MG63 (cell line): ENCODE data around the gene CLPSL1. TPM values are rescaled to one million over a fixed set of nuclear protein-coding genes. Genes with fewer than 3 reads are reported as not detected.

Source experiments
- DNase-seq: peaks from one replicate; pipeline ENCODE4 v3.0.0-alpha.2; 2020
- H3K27me3 ChIP-seq: fragments of 250-450 bp; sonication (Bioruptor Pico); 2 replicates; pipeline ENCODE4 v1.5.1; 2020; ENCODE audit warnings: mild to moderate bottlenecking, moderate library complexity
- H3K36me3 ChIP-seq: fragments of 250-450 bp; sonication (Bioruptor Pico); 2 replicates; pipeline ENCODE4 v1.5.1; 2020; ENCODE audit warnings: mild to moderate bottlenecking, moderate library complexity
- H3K4me3 ChIP-seq: fragments of 250-450 bp; sonication (Bioruptor Pico); 2 replicates; pipeline ENCODE4 v1.5.1; 2020; ENCODE audit warnings: mild to moderate bottlenecking, moderate library complexity
- H3K9me3 ChIP-seq: fragments of 250-450 bp; sonication (Bioruptor Pico); 2 replicates; pipeline ENCODE4 v1.5.1; 2020; ENCODE audit warnings: mild to moderate bottlenecking, moderate library complexity
- total RNA-seq: library from RNA; depleted of rRNA; stranded (reverse); fragments of >200 nt; shearing (Covaris generic); gene quantifications from 2 replicates; pipeline ENCODE4 v1.2.3, GENCODE V29; 2014; ENCODE audit warnings: low replicate concordance

The CLPSL1 gene
- total RNA-seq, 1 experiment from 2014 or later, result not detected

DNA sequence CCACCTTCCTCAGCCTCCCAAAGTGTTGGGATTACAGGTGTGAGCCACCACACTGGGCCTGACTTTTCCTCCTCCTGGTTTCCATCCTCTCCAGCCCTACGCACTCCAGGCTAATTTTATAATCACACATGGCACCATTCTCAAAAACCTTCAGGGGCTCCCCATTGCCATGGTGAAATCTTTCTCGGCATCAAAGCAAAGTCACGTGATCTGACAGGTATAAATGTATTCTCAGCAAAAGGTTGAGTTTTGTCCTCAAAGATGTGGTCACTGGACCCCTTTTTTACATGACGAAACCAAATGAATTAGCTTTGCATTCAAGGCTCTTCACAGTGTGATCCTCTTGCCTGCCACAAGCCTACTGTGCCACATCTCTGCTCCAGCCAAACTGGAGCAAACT, 28.5 kb upstream of the CLPSL1 start:
- Histone ChIP-seq H3K4me3 (no peak overlapping the region), H3K36me3 (no peaks in the 10 kb centered on the region), H3K9me3 (peaks cover 5% of the 10 kb centered on the region), H3K27me3 (no peaks in the 10 kb centered on the region)
- no peak for DNase-seq

DNA sequence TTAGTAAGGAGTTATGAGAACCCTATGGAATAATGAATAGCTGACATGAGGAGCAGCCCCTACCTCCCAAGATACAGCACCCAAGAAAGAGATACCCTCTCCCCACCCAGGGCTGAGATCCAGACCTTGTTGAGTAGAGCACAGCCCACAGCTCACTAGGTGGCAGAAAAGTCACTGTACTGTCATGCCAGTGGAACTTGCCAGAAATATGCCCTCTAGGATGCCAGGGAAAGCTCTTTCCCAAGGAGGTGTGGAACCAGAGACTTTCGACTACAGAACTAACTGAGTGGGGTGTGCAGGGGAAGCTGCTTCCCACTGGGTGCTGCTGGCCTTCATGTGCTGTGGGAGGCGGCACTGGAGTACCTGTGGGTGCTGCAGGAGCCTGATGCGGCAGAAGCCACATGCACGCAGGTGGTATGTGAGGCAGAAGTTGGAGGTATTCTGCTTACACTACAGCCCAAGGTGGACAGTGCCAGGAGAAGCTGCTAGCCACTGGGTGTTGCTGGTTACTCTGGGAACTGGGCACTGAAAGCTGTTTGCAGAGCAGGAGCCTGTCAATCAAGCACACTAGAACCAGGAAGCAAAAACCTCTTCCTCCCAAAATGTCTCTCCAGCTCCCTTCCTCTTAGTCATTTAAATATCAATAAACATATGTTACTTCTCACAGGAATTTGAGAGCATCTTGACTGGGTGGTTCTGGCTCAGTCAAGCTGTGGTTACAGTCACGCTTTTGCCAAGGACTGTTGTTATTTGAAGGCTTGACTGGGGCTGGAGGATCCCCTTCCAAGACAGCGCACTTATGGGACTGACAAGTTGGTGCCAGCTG, 26.2 kb upstream of the CLPSL1 start:
- Histone ChIP-seq H3K27me3 (no peaks in the 10 kb centered on the region), H3K9me3 (no peaks in the 10 kb centered on the region), H3K4me3 (no peak overlapping the region), H3K36me3 (no peaks in the 10 kb centered on the region)
- DNase-seq, result peak; percentile 86

DNA sequence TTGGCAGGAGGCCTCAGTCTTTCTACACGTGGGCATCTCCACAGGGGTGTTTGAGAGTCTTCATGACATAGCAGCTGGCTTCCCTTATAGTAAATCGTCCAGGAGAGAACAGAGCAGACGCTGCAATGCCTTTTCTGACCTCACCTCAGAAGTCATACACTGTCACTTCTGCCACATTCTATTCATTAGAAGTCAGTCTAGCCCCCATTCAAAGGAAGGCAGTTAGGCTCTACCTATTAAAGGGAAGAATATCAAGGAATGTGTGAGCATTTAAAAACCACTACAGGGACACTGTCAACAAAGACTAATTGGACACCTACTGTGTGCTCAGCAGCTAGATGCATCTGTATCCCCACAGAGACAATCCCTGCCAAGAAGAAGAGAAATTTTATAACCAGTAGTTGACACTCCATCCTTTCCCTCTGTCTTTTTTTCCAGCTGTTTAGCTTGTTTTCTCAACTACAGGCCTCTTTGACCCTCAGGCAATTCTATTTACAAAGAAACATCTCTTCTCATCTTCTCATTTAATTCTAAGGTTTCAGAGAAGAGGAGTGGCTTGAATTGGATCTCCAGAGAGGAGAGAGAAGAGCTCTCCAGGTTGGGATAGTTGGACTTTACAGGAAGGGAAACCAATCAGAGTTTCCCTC, 25.4 kb upstream of the CLPSL1 start:
- Histone ChIP-seq H3K36me3 (no peaks in the 10 kb centered on the region), H3K9me3 (no peaks in the 10 kb centered on the region), H3K4me3 (no peak overlapping the region), H3K27me3 (no peaks in the 10 kb centered on the region; the same call in 1 of the 2 replicates)
- no peak for DNase-seq

DNA sequence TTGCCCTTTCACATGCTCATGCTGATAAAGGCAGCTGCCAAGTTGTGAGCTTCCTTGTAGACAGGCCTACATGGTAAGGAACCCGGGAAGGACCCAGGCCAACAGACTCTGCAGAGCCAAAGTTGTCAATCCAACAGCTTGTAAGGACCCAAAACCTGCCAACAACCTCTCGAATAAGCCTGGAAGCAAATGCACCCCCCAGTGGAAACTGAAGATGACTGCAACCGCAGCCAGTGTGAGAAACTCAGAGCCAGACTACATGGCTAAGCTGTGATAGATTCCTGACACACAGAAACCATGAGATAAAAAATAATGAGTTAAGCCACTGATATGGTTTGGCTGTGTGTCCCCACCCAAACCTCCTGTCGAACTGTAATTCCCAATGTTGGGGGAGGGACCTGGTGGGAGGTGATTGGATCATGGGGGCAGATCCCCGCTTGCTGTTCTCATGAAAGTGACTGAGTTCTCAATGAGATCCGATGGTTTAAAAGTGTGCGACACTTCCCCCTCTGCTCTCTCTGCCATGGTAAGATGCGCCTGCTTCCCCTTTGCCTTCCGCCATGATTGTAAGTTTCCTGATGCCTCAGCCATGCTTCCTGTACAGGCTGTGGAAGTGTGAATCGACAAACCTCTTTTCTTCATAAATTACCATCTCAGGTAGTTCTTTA, 23.2 kb upstream of the CLPSL1 start:
- DNase-seq, result peak; percentile 17

DNA sequence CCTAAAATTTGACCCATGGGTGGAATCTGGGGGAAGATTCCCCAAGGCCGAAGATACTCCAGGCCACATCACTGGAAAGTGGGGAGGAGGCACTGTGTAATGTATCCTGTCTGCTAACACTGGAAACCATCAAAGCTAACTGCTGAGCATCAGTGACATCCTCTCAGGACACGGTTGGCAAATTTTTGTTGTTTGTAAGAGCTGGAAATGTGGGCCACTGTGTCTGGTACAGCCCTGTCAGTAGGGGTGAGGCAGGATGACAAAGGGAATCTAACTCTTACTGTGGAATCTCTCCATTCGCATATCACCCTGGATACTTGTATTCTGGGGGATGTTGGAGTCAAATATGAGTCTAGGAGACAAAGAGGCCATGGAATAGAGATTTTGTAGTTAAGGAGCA, 21.4 kb upstream of the CLPSL1 start:
- no peak for DNase-seq
- Histone ChIP-seq H3K9me3 (no peaks in the 10 kb centered on the region), H3K36me3 (no peaks in the 10 kb centered on the region), H3K4me3 (no peak overlapping the region), H3K27me3 (peaks cover 25% of the 10 kb centered on the region)

More for the DNA sequence above, 23.2 kb upstream of the CLPSL1 start:
- H3K9me3 ChIP-seq, result no peaks in the 10 kb centered on the region
- H3K27me3 ChIP-seq, result peaks cover 11% of the 10 kb centered on the region
- H3K36me3 ChIP-seq, result no peaks in the 10 kb centered on the region
- H3K4me3 ChIP-seq, result no peak overlapping the region

DNA sequence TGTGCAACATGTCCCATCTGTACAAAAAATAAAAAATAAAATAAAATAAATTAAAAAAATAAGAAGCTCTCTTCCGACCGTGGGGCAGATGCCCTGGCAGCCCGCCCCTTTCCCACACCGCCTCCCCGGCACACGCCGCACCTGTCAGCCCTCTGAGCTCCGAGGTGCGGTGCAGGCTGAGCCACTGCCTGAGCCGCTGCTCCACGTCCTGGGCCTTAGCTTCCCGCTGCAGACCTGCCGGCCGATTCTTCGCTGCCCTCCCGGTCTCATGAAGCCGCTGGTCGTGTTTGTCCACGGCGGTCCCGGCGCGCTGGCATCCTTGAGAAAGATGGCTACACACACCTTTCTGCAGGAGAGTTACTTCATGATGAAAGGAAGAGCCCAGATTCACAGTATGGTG, 15.1 kb upstream of the CLPSL1 start:
- no peak overlapping the region for H3K4me3 ChIP-seq
- no peaks in the 10 kb centered on the region for H3K36me3 ChIP-seq
- no peaks in the 10 kb centered on the region for H3K9me3 ChIP-seq
- peaks cover 42% of the 10 kb centered on the region for H3K27me3 ChIP-seq
- no peak for DNase-seq

DNA sequence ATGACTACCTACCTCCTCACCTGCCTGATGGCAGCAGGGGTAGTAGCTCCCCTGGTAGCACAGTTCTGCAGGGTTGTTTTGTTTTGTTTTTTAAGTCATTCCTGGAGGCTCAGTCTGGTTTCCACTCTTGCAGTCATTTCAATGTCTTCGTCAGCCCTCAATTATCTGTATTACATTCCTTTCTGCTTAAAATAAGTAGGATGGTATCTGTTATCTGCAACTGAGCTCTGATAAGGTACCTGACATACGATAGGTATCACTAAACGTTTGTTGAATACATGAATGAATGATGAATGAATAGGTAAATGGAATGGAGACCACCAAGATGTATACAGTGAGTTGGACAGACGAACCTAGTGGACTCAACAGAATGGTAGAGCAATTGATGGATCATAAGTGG, 11.6 kb upstream of the CLPSL1 start:
- no peak overlapping the region for H3K4me3 ChIP-seq

DNA sequence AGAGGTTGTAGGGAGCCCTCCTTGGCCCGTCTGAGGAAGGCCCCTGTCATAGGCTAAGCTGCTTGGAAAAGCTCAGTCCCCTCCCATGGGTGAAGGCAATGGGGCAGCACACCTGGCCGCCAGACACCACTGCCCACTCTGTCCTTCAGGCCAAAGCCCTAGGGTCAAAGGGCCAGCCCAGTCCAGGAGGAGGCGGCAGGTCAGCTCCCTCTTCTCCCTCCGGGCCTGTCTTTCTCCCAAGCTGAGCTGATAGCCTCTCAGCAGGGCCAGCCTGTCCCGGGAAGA, 9.5 kb upstream of the CLPSL1 start:
- H3K4me3 ChIP-seq, result no peak overlapping the region
- no peak for DNase-seq
- H3K27me3 ChIP-seq, result peaks cover 7% of the 10 kb centered on the region; the same call in 1 of the 2 replicates
- no peaks in the 10 kb centered on the region for H3K36me3 ChIP-seq
- H3K9me3 ChIP-seq, result no peaks in the 10 kb centered on the region

More for the DNA sequence above, 11.6 kb upstream of the CLPSL1 start:
- DNase-seq, result no peak
- Histone ChIP-seq H3K9me3 (no peaks in the 10 kb centered on the region), H3K36me3 (no peaks in the 10 kb centered on the region), H3K27me3 (peaks cover 19% of the 10 kb centered on the region)

DNA sequence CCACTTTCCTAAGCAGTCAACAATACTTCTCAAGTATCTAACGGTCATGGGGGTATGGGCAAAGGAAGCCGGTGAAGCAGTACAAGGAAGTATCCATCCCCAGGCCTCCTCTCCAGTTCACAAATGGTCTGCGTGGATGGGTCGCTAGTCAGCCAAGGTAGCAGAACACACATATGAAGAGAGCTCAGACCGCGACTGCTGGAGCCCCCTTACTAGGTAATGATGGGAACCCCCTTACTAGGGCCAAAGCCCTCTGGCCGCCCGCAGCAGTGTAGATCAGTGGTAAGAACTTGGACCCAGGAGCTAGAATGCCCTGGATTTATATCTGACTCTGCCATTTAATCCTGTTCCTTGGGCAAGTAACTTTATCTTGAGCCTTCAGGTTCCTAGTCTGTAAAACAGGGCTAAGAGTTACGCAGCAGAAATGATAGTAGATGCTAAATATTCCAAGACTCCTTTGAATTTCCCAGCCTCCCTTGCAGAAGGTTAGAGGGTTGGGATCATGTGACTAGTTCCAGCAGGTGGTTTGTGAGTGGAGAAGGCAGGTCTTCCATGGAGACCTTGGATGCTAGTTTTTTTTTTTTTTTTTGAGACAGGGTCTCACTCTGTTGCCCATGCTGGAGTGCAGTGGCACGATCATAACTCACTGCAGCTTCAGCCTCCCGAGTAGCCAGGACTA, 6.6 kb upstream of the CLPSL1 start:
- H3K27me3 ChIP-seq, result no peaks in the 10 kb centered on the region
- H3K36me3 ChIP-seq, result no peaks in the 10 kb centered on the region
- H3K9me3 ChIP-seq, result no peaks in the 10 kb centered on the region
- H3K4me3 ChIP-seq, result no peak overlapping the region
- no peak for DNase-seq

DNA sequence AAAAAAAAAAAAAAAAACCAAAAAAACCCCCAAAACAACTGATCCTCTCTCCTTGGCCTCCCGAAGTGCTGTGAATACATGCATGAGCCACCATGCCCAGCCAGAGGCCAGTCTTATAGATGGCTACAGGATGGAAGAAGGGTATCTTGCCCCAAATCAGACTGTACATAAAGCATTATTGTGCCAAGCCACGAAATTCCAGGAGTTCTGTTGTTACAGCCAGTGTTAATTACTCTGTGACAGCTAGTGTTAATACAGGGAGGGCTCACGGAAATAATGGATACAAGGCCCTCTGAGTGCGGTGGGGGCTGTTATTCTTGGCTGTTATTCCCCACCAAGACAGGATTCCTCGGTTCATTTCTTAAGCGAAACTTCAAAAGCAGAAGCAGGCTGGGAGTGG, 5.8 kb upstream of the CLPSL1 start:
- no peak for DNase-seq
- Histone ChIP-seq H3K36me3 (no peaks in the 10 kb centered on the region), H3K27me3 (no peaks in the 10 kb centered on the region), H3K9me3 (no peaks in the 10 kb centered on the region), H3K4me3 (no peak overlapping the region)

DNA sequence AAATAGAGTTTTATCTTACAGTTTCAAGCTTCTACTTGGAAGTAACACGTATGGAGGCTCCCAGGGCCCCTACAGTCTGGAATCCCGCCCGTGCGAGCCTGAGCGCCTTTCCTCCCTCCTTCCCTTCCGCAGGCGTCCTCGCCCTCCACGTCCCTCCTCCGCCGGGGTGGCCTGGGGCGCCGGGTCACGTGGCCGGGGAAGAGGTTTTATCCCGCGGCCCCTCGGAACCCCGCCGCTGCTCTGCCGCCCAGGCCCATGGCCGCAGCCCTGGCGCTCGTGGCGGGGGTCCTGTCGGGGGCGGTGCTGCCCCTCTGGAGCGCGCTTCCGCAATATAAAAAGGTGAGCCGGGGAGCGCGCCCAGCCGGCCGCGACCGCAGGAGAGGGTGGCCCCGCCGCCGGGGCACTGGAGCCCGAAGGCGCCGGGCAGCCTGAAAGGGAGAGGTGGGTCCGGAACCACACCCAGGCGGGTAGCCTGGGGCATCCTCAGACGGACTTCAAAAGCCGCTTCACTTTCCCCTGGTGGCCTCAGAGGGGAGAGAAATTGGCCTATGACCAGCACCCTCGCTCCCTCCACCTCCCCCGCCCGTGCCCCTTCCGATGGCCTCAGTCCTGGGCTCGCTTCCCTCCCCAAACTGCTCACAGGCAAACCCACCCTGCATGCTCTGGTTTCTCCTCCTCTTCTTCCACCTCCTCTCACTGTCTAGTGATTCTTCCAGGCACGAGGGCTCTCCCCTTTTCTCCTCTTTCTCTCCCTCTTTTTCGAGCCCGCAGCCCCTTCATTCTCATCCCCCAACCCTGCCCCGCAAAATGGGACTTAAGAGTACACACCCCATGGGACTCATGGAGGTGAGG, 4.2 kb upstream of the CLPSL1 start, which contains the start of gene CLPSL2:
Gene CLPSL2, plus strand, starts transcription at position 235 of the 852 bp plus-strand sequence. Its CDS starts 21 bp downstream, at position 256.
- H3K4me3 ChIP-seq, result peak within 1 kb of the TSS; percentile 45
- no peaks in the 10 kb centered on the region for H3K9me3 ChIP-seq
- no peaks in the 10 kb centered on the region for H3K27me3 ChIP-seq
- DNase-seq, result peak; percentile 22
- no peaks in the 10 kb centered on the region for H3K36me3 ChIP-seq

DNA sequence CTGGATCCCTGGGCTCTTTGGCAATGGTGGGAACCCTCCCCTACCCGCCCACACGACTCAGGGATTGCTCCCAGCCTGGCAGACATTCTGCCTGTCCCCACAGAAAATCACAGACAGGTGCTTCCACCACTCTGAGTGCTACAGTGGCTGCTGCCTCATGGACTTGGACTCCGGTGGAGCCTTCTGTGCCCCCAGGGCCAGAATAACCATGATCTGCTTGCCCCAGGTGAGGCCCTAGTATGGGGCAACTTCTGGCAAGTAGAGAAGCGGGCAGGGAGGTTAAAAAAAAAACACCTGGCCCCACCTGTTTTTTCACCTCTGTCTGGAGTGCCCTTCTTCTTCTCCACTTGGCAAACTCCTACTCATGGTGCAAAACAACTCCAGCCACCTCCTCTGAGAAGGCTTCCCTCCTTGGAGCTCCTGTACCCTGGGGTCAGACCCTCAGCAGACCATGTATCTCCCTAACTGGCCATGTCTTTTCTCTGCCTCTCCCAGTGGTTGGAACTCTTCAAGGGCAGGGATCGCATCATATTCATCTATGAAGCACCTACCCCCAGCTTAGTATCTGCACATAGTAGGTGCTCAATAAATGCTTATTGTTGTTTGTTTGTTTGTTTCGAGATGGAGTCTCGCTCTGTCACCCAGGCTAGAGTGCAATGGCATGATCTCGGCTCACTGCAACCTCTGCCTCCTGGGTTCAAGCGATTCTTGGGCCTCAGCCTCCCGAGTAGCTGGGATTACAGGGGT, 3.3 kb upstream of the CLPSL1 start:
- DNase-seq, result no peak
- H3K36me3 ChIP-seq, result no peaks in the 10 kb centered on the region
- H3K9me3 ChIP-seq, result no peaks in the 10 kb centered on the region
- no peak overlapping the region for H3K4me3 ChIP-seq
- H3K27me3 ChIP-seq, result no peaks in the 10 kb centered on the region

DNA sequence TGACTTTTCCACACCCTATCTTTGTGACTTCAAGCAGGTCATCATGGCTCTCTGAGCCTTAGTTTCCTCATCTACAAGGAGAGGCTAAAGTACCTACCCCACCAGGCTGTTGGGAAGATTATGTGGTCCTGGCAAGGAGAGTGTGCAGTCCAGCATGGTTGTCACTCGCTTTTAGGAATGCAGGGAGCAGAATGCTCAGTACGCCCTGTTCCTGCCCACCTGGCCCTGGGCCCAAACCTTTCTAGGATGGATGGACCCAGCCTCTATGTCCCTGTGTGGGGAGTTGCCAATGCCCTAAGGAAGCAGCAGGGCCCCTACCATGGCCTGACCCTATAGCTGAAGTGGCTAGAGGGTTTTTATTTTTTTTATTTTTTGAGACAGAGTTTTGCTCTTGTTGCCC, 2.4 kb upstream of the CLPSL1 start:
- Histone ChIP-seq H3K27me3 (no peaks in the 10 kb centered on the region), H3K4me3 (no peak overlapping the region), H3K9me3 (no peaks in the 10 kb centered on the region), H3K36me3 (no peaks in the 10 kb centered on the region)
- DNase-seq, result no peak

DNA sequence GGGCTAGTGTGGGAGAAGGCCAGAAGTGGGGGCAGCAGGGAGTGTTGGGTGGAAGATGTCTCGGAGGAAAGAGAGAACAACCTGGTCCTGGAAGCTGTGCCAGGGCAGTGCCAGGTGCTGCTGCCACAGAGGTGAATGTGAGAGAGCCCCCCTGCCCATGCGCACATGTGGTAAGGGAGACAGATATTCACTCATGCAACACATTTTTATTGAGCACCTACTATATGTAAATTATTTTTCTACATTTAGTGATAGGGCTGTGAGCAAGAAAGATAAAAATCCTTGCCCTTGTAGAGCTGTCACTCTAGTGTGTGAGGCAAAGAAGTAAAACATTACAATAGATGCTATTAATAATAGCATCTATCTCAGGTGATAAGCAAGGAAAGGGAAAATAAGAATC, 471 bp downstream of the CLPSL1 start:
- DNase-seq, result no peak
- no peaks in the 10 kb centered on the region for H3K9me3 ChIP-seq
- H3K4me3 ChIP-seq, result no peak overlapping the region
- H3K27me3 ChIP-seq, result peaks cover 11% of the 10 kb centered on the region
- H3K36me3 ChIP-seq, result no peaks in the 10 kb centered on the region

DNA sequence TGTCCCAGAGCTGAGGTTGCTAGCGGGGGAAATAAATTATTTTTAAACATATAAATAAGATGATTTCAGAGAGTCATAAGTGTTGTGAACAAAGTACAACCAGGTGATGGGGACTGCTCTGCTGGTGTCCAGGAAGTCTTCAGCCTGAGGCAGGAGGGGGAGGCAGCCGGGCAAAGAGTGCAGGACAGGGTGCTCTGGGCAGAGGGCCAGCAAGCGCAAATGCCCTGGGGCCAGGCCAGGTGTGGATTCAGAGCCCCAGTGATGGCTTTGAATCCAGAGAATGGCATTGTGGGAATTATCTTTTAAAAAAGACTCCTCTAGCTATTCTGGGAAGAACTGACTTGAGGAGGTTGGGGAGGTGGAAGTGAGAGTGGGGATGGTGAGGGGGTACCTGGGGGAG, 1.6 kb downstream of the CLPSL1 start:
- no peak overlapping the region for H3K4me3 ChIP-seq
- H3K36me3 ChIP-seq, result no peaks in the 10 kb centered on the region
- no peak for DNase-seq
- H3K27me3 ChIP-seq, result peaks cover 22% of the 10 kb centered on the region
- H3K9me3 ChIP-seq, result no peaks in the 10 kb centered on the region

DNA sequence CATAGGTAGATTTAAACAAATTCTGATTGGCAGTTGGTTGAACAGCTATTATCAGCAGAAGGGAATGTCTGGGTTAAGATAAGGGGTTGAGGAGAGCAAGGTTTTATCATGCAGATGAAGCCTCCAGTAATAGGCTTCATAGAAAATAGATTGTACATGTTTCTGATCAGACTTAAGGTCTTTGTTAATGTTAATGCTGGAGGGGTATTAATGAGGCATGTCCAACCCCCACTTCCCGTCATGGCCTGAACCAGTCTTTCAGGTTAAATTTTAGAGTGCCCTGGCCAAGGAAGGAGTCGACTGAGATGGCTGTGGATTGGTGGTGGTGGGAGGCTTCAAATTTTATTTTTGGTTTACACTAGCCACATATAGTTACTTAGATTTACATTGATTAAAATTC, 3.4 kb downstream of the CLPSL1 start:
- DNase-seq, result no peak
- Histone ChIP-seq H3K9me3 (no peaks in the 10 kb centered on the region), H3K27me3 (peaks cover 38% of the 10 kb centered on the region), H3K36me3 (no peaks in the 10 kb centered on the region), H3K4me3 (no peak overlapping the region)
